Midbrain (tissue), 1 donor: ENCODE results near the gene EHD1.

Source experiments
- DNase-seq: peaks from one replicate; lab custom pipeline; 2025; lab: John Stamatoyannopoulos, UW

EHD1 gene

DNA sequence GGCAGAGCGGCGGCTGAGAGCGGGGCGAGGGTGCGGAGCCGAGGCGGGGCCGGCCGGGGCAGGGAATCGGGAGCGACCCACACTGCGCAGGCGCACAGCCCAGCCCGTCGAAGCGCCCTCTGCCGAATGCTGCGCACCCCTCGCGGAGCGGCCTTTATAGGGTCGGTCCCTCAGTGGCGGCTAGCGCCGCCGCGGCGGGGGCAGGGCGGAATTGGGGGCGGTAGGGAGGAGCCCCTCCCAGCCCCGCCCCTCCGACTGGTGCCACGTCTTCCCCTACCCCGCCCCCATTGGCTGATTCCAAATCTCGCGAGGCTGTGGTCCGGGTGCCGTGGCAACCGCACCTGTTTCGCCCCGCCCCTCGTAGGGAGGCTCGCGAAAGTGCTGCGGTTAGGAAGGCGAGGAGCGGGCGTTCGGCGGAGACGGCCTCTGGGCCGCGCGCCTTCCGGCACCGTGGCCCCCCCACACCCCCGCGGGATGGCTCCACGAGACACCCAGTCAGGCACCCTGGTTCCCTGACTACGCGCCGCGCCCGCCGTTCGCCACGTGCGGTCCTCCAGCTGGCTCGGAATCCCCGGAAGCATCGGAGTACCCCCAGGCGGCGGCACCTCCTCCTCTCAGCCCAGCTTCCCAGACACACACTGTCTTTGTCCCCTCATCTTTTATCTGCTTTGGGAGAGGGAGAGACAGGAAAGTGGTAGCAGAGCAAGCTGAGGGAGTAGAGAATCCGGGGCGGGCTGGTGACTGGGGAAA lies at the start of gene EHD1:
Gene EHD1, minus strand, starts transcription at position 128 of the 750 bp plus-strand sequence. CDS start 157 bp downstream, outside the sequence.
- peak; percentile 99 for DNase-seq

DNA sequence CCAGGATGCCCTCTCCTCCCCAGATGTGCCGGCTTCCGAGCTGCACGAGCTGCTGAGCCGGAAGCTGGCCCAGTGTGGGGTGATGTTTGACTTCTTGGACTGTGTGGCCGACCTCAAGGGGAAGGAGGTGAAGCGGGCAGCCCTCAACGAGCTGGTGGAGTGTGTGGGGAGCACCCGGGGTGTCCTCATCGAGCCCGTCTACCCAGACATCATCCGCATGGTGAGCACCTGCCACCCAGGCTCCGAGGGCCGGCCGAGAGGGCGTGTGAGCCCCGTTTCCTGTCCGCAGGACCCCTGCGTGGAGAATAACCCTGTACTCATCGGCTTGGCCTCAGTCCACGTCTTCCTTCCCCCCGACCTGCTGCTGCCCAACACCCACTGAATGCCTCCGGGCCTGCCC lies 48.3 kb upstream of the EHD1 start:
- no peak for DNase-seq

DNA sequence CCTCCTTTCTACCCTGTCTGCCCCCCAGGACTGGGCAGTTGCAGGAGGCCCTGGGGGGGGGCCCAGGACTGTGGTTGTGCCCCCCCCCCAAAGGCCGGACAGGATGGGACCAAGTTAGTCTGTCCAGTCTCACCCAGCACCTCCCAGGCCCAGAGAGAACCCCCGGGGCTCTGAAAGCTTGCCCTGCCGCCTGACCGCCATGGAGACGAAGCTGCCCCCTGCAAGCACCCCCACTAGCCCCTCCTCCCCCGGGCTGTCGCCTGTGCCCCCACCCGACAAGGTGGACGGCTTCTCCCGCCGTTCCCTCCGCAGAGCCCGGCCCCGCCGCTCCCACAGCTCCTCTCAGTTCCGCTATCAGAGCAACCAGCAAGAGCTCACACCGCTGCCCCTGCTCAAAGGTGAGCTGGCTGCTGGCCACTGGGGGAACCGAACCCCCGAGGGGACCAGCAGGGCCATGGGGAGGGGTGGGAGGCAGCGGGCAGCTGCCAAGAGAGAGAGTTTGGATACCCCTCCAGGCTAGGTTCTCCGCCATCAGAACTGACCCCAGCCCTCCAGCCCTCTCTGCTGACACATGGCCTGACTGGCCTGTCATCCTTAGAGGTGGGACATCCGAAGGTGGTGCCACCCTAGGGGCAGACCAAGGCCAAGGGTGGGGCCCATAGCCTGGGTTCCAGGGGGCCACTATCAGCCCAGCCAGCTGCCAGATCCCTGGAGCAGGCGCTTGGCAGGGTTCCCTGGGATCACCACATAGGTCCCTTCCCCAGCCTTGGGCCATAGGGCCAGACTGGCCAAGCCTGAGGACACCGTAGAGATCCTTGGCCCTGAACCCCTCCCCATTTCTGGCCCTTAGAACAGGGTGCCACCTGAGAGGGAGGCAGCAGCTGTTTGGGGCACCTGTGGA lies 47.4 kb upstream of the EHD1 start:
- DNase-seq = no peak

DNA sequence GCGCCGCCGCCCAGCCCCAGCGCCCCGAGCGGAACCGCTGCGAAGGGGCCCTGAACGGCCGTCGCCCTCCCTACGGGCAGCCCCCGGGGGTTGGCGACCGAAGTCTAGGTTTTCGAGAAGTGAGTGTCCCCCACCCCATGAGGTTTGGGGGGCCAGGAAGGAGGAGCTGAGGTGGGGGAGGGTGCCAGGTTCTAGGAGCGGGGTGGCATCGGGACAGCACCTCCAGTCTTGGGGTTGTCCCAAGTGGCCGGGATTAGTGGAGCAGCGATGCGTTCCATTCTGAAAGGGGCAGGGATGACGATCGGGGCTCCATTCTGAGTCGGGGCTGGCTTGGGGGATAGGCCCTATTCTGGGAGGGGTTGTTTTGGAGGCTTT lies 46.5 kb upstream of the EHD1 start:
- no peak for DNase-seq

DNA sequence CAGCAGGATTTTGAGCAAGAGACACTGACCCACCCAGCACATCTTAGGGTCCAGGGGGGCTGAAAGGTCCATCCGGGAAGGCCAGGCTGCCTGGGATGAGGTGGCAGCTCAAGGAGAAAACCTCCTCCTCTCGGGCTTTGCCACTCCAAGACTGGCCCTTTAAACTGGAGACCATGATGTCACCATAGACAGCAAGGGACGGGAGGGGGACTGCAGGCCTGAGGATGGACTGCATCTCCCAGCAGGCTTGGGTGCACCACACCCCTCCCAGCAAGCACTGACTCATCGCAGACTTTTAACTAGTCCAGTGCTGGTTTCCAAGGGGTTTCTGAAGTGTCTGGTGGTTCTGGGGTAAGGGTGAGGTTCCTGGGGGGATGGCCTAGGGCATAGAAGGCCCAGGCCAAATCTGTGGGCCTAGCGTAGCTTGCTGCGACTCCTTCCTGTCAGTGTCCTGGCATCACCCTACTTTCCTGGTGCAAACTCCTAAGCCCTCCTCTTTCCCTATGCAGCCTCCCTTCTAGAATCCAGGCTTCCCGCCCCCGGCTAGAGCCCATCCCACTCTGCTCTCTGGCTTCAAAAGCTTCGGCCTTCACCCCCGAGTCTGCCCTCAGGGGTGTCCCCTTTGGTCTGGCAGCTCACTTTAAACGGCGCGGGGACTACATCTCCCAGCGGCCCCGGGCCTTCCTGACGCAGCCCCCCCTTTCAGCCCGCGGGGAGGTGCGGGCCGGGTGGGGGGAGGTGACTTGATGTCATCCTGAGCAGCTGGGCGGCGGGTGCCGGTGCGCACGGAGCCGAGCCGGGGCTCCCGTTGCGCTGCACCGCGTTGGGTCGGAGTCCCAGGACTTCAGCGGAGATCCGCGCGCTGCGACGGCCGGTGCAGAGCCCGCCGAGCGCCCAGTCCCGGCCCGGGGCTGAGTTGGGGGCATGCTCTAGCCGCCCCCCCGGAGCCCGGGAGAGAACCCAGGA lies 45.8 kb upstream of the EHD1 start, which contains the start of gene PPP2R5B:
Gene PPP2R5B, plus strand, starts transcription at position 746 of the 966 bp plus-strand sequence. CDS start 1,046 bp downstream, outside the sequence.
- DNase-seq = peak; percentile 94

DNA sequence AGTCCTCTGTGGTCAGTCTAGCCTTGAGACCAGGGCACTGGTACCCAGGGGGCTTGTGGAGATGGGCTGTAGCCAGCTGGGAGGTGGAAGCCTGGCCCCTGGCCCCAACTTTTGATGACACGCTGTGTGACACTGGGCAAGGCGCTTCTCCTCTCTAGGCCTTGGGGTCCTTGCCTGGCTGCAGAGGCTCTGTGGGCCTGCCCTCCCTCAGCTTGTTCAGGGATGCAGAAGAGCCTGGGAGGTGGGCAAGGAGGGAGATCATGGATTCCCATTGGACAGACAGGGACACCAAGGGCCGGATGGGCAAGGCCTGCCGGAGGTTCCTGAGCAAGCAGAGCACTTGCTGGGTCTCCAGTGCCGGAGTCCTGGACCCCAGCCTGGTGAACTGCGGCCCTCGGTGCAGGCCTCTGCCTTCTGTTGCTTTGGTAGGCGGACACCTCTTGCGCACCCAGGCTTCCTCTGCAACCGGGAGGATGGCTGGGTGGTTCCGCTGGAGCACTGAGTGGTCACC lies 44.8 kb upstream of the EHD1 start:
- no peak for DNase-seq

DNA sequence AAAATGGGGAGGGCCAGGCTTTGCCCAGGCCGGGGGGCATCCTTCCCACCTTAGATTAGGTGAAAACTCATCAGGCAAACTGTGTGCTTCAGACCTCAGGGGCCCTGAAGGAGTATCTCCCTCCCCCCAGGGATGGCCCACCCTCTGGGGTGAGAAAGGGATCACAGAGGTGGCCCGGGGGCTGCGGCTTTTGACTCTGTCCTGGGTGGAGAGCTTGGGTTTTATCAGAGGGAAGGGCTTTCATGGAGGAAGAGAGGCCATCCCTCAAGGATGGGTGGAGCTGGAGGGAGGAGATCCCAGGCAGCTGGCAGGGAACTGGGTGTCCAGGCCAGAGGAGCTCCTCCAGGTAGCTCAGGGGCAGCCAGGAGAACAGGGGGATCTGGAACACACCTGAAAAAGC lies 43.0 kb upstream of the EHD1 start:
- DNase-seq = no peak

DNA sequence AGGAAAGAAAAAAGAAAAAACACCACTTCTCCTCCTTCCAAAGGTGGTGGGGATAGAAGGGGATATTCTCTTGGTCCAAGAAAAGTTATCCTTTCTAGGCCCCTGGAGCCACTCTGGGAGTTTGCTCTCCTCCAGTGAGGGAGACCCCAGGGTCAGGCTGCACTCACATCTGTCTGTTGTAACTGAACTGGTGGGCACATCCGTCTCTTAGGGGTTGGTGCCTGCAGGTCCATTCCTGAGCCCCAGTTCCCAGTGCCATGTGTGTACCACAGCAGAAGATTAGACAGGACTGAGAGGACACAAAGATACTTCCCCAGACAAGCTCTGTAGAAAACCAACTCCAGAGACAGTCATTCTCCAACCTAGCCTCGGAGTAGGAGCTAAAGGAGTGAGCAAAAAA lies 41.7 kb upstream of the EHD1 start:
- DNase-seq = no peak

DNA sequence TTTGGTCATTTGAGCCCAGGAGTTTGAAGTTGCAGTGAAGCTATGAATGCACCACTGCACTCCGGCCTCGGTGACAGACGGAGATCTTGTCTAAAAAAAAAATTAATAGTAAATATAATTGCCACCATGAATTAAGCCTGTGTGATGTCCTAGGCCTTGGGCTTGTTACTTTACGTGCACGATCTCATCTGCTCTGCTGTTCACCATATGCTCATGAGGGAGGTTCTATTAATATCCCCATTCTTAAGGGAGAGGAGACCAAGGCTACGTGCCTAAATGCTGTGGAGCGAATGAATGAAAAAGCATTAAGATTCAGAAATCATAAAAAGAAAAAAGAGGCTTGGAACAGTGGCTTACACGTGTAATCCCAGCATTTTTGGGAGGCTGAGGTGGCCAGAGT lies 41.2 kb upstream of the EHD1 start:
- DNase-seq = no peak

DNA sequence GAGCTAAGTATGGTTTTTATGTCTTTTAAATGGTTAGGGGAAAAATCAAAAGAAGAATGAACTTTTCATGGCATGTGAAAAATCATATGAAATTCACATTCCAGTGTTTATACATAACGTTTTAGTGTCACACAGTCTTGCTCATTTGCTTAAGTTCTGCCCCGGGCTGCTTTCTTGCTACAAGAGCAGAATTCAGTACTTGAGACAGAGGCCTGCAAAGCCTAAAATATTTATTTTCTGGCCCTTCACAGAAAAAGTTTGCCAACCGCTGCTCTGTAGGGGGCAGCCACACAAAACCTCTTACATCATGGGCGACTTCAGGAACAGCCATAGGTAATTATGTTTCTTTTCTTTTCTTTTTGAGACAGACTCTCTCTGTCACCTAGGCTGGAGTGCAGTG lies 39.6 kb upstream of the EHD1 start:
- DNase-seq = peak; percentile 32

DNA sequence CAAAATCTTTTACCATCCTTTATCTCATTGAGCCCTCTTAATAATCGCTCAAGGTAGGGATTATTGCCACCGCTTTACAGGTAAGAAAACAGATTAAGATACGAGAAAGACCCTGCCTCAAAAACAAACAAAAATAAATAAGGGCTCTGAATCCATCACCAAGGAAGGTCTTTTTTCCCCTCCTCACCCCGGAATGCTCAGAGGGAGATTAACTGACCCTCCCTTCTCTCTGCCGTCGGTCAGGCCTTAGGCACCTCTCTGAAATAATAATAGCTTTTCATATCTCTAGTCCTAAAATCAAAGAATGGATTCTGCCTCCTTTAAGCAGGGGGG lies 39.2 kb upstream of the EHD1 start:
- DNase-seq = no peak

DNA sequence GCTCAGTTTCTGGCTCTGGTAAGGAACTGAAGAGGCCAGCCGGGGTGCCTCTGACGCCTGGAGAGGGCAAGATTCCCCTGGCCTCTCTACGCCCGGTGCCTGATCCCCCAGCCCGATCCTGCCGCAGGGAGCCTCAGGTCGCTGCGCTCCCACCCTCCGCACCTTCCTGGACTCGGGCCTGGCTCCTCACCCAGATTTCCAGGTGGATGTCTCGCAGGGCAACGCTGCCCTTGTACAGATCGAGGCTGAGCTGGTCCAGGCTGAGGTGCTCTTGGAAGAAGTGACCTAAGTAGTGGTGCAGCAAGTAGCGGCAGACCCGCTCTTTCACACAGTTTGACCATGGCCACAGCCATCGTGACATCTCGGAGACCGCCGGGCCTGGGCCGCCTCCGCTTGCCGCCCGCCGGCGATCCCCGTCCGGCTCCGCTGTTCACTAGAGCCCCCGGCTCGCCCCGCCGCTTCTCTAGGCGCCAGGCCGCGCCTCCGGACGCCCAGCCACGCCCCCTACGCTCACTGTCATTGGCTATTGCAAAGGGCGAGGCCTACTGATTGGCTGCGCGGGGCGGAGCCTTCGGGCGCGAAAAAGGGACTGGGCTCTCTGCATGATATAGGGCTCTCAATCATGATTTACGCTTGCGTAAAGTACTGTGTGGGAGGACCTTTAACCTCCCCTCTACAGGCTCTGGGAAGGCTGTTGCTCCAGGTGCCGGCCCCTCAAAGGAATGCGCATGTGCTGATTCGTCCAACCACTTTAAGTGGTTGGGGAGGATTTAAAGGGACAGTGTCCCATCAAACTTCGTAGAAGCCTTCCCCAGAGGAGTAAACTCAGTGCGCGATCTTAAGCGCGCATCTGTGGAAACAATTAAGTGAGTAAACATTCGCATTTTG lies 38.6 kb upstream of the EHD1 start, which contains the start of gene ATG2A:
Gene ATG2A, minus strand, starts transcription at position 435 of the 888 bp plus-strand sequence. Its CDS starts 74 bp downstream, at position 361.
- DNase-seq = peak; percentile 99

DNA sequence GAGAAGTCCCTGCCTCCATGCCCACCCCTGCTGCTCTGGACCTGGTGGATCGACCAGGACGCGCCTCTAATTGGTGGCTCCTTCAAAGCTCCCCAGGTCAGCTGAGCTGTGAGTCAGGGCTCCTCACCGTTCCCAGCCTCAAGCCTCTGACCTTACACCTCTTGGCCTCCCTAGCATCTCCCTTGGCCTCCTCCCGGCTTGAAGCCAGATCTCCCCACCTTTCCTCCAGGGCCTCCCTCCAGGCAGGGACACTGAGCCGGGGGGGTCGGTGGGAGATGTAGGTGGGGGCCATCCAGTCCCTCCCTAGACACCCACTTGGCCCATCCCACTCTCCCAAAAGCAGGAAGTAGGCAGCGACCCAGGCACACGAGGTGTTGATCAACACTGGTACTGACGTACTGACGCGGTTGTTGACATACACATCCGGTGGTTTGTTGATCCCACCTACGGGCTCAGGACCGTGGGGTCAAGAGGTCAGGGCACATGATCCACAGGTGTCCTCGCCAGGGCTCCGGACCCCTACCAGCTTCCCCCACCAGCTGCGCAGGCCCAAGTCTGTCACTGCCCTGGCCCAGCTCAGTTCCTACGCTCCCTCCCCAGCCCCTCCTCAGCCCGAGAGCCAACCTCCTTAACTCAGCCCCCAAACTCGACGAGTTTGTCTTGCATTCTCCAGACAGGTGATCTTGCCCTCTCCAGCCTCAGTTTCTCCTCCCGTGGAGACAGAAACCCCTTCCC lies 37.8 kb upstream of the EHD1 start:
- DNase-seq = no peak

DNA sequence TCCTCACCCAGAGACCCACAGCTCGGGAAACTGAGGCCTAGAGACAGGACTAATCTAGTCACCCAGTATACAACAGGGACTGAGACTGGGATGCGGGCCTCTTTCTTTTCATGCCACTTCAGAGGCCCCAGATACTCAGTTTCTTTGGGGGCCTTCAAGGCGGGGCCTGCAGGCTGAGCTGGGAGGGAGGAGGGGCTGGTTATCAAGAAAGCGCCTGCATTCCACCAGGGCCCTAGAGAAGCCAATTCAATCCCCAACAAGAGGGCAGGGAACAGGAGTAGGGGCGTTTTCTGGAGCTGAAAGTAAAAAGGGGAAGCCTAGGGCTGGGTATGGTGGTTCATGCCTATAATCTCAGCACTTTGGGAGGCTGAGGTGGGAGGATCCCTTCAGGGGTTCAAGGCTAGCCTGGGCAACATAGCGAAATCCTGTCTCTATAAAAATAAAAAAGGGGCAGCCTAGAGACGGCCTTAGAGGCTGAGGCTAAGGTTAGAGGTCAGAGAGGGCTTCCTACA lies 37.0 kb upstream of the EHD1 start:
- no peak for DNase-seq

DNA sequence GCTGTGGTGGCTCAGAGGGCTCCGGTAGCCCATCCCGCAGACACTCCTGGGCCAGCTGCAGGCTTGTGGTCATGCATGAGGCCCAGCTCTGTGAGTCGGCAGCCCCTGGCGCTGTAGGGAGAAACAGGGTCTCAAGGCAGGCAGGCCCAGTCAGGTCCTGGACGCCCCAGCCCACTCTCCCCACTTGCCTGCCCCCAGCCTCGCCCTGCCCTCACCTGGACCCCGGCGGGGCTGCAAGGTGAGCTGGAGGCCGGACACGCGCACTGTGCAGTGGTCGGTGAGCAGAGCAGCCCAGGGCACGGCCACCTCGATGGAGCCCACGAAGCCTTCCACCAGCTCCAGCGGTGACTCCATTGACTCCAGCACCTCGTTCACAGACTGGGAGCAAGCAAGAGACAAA lies 35.7 kb upstream of the EHD1 start:
- DNase-seq = no peak

DNA sequence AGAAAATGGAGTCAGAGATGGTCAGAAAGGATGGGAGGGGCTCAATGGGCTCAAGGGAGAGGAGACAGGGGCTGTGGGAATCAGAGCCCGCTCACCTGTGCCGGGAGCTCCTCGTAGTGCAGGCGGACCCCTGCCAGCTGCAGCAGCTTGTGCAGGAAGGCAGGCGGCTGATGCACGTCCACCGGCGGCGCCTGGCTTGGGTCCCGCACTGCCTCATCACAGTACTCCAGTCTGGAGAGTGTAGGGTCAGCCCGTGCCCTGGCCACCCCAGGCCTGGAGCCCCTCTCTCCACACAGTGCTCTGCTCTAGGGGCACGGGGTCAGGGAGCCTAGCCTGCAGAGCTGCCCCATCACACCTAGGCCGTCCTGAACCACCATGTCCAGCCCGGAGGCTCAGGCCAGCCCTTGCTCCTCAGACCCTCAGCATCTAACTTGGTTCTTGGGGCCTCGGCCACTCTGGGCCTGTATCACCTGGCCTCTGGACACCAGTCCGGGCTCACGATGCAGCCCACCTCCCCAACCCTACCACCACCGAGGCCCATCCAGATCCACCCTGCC lies 34.8 kb upstream of the EHD1 start:
- no peak for DNase-seq

DNA sequence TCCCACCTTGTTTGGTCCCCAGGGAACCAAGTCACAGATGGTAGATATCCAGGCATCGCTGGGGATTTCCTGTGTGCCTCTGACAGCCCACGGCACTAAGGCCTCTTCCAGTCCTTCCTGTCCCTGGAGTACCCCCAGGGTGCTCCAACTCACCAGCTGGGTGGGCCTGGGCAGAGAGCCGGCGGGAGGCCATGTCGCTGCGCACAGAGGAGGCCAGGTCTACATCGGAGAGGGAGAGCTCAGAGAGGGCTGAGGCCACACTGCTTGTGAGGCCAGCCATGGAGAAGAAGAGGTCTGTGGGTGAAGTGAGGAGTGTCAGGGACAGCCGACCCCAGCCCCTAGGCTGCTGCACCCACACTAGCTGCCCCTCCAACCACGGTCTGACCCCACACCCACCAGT lies 33.3 kb upstream of the EHD1 start:
- DNase-seq = no peak

DNA sequence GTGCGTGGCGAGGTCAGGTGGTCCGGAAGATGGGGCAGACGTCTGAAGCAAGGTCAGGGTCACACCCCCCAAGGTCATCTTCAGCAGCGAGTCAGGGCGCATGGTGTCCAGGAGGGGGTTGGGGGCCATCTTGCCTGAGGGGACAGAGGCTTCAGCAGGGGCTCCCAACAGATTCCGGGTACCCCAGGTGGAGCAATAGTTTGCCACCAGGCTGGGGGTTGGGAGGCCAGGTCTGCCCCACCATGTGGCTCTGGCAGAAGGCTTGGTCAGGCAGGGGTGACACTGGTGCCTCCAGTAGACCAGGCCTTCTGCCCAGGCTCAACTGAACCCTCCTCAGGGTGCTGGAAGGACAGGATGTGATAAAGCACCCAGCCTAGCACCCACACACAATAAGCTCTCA lies 32.7 kb upstream of the EHD1 start:
- DNase-seq = no peak

DNA sequence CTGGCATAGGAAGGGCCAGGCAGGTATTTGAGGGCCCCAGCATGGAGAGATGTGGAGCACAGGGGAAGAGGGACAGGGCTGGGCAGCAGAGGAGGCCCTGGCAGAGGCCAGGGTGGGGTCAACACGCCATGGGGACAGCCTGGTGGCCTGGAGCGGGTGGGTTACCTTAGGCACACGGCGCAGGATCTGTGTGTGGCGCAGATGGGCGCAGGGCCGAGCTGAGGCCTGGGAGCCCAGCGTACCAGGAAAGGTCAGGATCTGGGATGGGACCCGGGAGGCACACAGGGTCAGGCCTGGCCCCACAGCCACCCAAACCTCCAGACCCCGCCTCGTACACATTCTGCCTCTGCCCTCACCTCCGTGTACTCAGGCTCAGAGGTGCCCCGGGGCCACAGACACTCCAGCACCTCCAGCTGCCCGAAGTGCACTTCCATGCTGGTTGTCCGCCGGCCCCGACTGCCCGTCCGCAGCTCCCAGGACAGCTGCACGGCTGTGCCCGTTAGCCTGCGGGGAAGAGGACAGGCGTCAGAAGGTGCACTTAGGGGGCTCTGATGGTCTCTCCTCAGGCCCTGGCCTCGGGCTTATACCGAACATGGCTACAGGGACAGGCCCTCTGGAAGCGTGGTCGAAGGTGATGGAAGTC lies 32.2 kb upstream of the EHD1 start:
- no peak for DNase-seq
